DMS 273 treated with DMSO at 0.1 percent for 48 hours (cell line): Measurements from ENCODE around the gene RPS15.

Experiments used
- DNase-seq: peaks from one replicate; lab custom pipeline; 2025; lab: John Stamatoyannopoulos, UW

The RPS15 gene

GRCh38 chr19:1487576-1488281 is 49.5 kb downstream of the RPS15 start:
- no peak for DNase-seq

DNA sequence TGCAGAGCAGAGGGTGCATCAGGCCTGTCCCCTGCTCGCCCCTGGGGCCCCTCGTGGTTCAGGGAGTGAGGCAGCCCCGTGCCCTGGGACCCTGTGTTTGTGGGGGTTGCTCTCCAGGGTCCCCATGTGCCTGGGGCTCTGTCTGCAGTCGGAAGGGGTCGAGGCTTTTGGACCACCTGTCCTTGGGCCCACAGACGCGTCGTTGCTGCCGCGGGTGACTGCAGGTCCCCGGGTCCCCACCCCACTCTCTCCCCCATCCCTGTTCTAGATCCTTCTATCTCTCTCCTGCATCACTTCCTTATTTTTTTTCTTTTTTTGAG is 50.0 kb downstream of the RPS15 start:
- no peak for DNase-seq

DNA sequence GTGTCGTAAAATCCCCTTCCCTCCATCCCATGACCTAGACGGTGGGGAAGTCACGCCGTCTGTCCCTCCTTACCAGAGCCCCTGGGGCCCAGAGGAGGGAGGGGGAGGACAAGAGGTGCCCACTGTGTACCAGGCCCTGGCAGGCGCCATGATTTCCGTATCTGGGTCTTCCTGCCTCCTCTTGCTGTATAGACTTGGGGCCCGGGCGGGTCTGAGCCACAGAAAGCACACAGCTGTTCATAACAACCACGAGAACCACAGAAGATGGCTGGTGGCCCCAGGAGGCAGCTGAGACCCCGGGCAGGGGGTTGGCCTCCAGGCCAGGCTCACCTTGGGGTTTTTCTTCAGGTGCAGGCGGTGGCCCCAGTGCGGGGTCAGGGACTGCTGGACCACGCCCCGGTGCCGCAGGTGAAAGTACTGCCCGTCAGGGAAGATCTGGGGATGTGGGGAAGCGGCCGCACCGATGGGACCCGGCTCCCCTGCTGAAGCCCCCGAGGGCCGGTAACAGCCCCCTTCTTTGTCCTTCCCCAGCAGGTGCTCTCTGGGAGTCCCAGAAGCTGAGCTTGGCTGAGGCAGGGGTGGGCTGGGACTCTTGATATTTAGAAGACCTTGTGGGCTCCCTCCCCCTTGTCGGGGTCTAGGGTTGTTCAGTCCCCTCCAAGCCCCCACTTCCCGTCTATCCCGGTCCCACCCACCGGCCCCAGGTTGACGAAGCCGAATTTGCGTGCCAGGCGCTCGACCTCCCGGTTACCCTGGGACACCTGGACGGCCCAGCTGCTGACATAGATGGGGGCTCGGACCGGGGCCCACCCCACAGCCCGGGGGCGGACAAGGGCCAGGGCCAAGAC is 51.5 kb downstream of the RPS15 start:
- no peak for DNase-seq
